ENCODE results near the gene MEA1.
A peak's percentile ranks its signal among the peaks of the same experiment; 100 is the strongest.

The MEA1 gene

DNA sequence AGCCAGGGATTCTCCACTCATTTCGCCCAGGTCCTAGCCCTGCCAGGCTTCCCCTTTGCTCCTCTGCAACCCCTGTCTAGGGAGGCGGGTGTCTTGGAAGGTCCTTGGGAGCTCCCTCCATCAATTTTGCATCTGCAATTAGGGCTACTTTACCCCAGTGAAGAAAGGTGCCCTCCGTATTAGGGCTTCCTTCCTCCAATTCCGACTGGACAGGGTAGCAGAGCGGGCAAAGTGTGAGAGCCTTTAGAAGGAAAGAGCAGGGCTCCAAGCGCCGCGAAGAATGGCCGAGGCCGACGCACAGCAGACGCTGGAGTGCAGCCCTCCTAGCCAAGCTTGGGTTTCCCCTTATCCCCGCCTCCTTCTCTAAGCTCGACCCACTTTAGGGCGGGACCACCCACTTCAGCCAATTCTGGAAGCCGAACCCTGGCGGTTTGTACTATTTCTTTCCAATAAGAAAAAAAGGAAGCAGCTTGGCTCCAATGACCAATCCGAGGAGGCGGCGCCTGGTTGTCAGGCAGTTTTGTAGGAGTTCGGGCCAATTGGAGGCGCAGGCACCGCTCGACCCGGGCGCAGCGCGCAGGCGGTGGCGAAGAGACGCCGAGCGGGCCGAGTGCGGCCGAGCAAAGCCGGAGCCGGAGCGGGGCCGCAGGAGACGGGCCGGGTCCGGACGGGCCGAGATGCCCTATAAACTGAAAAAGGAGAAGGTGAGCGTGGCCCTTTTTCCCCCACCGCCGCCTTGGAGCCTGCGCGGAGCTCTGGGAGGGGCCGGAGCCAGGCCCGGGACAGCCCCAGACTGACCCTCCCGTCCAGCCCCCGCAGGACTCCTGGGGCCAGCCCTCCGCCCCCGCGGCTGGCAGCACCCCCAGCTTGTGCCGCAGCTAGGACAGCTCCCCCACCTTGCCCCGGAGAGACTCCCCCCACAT is 29.5 kb downstream of the MEA1 start, which contains the start of gene PPP2R5D:
PPP2R5D (plus strand) TSS at position 570 of the 923 bp plus-strand sequence; CDS start at position 678, 108 bp downstream.
- Histone ChIP-seq H2AFZ (ENCODE audit: low read length) (peak within 1 kb of the TSS; percentile 94), H3K9me3 (replicated peaks in 1 of 2; ENCODE audit: control insufficient read depth in 2 of 2, insufficient read depth in 1 of 2, low read depth in 1 of 2, low read length in 2 of 2) (no peaks in the 10 kb centered on the region), H3K79me1 (ENCODE audit: low read depth, low read length) (peaks cover 3% of the 10 kb centered on the region), H3K9ac (ENCODE audit: low read depth, low read length, poor library complexity) (peak within 1 kb of the TSS; percentile 85), H3K18ac (ENCODE audit: low read length) (peak within 1 kb of the TSS; percentile 95), H3K27me3 (ENCODE audit: control insufficient read depth in 3 of 3, insufficient read depth in 3 of 3, low read depth in 1 of 3, low read length in 3 of 3) (no peaks in the 10 kb centered on the region), H4K91ac (ENCODE audit: low read depth, low read length, poor library complexity) (no peak within 1 kb of the TSS), H4K8ac (ENCODE audit: low read depth, low read length) (no peak within 1 kb of the TSS), H3K4ac (ENCODE audit: low read length) (no peak within 1 kb of the TSS), H3K4me2 (ENCODE audit: insufficient read depth, low read length, poor library complexity, severe bottlenecking) (peak within 1 kb of the TSS; percentile 73), H2BK12ac (ENCODE audit: low read length) (no peak within 1 kb of the TSS), H2AK5ac (ENCODE audit: low read depth, low read length) (peak within 1 kb of the TSS; percentile 67), H2BK120ac (ENCODE audit: low read depth, low read length) (no peak within 1 kb of the TSS), H2BK5ac (ENCODE audit: low read length) (peak within 1 kb of the TSS; percentile 1), H3K4me1 (ENCODE audit: control insufficient read depth in 2 of 2, insufficient read depth in 1 of 2, low read depth in 1 of 2, low read length in 2 of 2) (peaks cover 8% of the 10 kb centered on the region in 2 donors), H3K23ac (ENCODE audit: low read depth, low read length, poor library complexity) (peak within 1 kb of the TSS; percentile 66), H3K14ac (ENCODE audit: low read length) (peak within 1 kb of the TSS; percentile 65), H3K4me3 (ENCODE audit: low read length in 2 of 2) (peak within 1 kb of the TSS; percentile 64 to 91), H2BK15ac (ENCODE audit: low read length) (no peak within 1 kb of the TSS), H3K36me3 (replicated peaks in 1 of 2; ENCODE audit: control insufficient read depth in 2 of 2, insufficient read depth in 2 of 2, low read length in 2 of 2) (peaks cover 5 to 29% of the 10 kb centered on the region in 2 donors), H3K27ac (replicated peaks; ENCODE audit: low read length) (peak within 1 kb of the TSS; percentile 86)
- DNase-seq (ENCODE audit: low spot score), result peak; percentile 98
- WGBS, 2 donors (ENCODE audit: extremely low coverage in 2 of 2, insufficient read length in 2 of 2, insufficient replicate concordance in 1 of 2), result no CpG with 5 or more reads among the region's 59 CpGs

DNA sequence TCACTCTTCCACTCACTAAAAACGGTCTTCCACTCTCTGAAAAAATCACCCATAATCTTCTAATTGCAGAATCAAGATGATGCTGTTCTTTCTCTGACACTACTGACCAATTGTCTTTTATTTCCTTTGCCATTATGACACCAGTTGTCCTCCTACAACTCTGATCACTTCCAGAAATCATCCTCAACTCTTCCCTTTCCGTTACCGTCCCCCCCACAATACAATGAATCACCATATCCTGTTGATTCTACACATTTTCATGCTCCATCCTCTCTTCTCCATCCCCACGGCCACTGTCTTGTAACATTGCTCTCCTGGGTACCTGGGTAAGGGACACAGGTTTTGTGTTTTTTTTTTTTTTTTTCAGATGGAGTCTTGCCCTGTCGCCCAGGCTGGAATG is 31.9 kb downstream of the MEA1 start:
- Histone ChIP-seq H3K79me1 (ENCODE audit: low read depth, low read length) (peaks cover 5% of the 10 kb centered on the region), H3K27me3 (ENCODE audit: control insufficient read depth in 3 of 3, insufficient read depth in 3 of 3, low read depth in 1 of 3, low read length in 3 of 3) (no peaks in the 10 kb centered on the region), H3K4me2 (ENCODE audit: insufficient read depth, low read length, poor library complexity, severe bottlenecking) (no peak overlapping the region), H3K4ac (ENCODE audit: low read length) (no peak overlapping the region), H3K4me1 (ENCODE audit: control insufficient read depth in 2 of 2, insufficient read depth in 1 of 2, low read depth in 1 of 2, low read length in 2 of 2) (peaks cover 9 to 12% of the 10 kb centered on the region in 2 donors), H3K9ac (ENCODE audit: low read depth, low read length, poor library complexity) (no peak overlapping the region), H3K23ac (ENCODE audit: low read depth, low read length, poor library complexity) (no peak overlapping the region), H2AK5ac (ENCODE audit: low read depth, low read length) (no peak overlapping the region), H2BK120ac (ENCODE audit: low read depth, low read length) (no peak overlapping the region), H2BK5ac (ENCODE audit: low read length) (no peak overlapping the region), H3K9me3 (replicated peaks in 1 of 2; ENCODE audit: control insufficient read depth in 2 of 2, insufficient read depth in 1 of 2, low read depth in 1 of 2, low read length in 2 of 2) (no peaks in the 10 kb centered on the region), H4K91ac (ENCODE audit: low read depth, low read length, poor library complexity) (no peak overlapping the region), H2AFZ (ENCODE audit: low read length) (no peak overlapping the region), H3K27ac (replicated peaks; ENCODE audit: low read length) (no peak overlapping the region), H3K36me3 (replicated peaks in 1 of 2; ENCODE audit: control insufficient read depth in 2 of 2, insufficient read depth in 2 of 2, low read length in 2 of 2) (peaks cover 0 to 5% of the 10 kb centered on the region in 2 donors), H3K4me3 (ENCODE audit: low read length in 2 of 2) (no peak overlapping the region), H3K14ac (ENCODE audit: low read length) (no peak overlapping the region), H4K8ac (ENCODE audit: low read depth, low read length) (no peak overlapping the region), H2BK15ac (ENCODE audit: low read length) (no peak overlapping the region), H2BK12ac (ENCODE audit: low read length) (no peak overlapping the region), H3K18ac (ENCODE audit: low read length) (no peak overlapping the region)
- no peak for DNase-seq (ENCODE audit: low spot score)
- WGBS, 2 donors (ENCODE audit: extremely low coverage in 2 of 2, insufficient read length in 2 of 2, insufficient replicate concordance in 1 of 2), result 100% methylated on average over 2 of the region's 5 CpGs; no CpG with 5 or more reads in 1 of the 2 donors

DNA sequence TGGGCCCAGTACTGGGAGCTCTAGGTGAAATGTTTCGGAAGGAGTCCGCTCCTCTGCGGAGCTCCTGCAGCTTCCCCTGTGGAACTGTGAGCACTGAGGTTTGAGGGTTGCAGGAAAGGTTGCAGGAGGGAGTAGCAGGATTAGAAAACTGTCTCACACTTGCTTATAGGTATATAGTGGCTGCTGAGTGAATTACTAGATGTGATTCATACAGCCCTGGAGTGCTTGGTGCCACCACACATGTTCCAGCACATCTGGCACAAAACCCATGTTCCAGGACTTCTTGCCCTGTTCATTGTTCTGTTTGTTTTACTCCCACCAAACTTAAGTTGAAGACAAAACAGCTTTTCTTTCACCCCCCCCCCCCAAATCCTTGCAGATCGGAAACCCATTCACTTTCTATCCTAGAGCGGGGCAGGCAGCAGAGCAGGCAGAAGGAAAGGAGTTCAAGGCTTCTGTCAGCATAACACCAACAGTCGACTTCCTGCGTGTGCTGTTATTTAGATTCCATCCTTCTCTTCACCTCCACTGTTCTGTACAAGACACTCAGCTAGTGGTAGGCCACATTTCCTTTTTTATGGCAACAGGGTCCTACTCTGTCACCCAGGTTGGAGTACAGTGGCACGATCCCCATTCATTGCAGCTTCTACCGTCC is 34.1 kb downstream of the MEA1 start:
- Histone ChIP-seq H3K18ac (ENCODE audit: low read length) (no peak overlapping the region), H2BK5ac (ENCODE audit: low read length) (no peak overlapping the region), H3K79me1 (ENCODE audit: low read depth, low read length) (peaks cover 2% of the 10 kb centered on the region), H3K4me2 (ENCODE audit: insufficient read depth, low read length, poor library complexity, severe bottlenecking) (peak overlapping the region; percentile 96), H3K23ac (ENCODE audit: low read depth, low read length, poor library complexity) (no peak overlapping the region), H3K4me1 (ENCODE audit: control insufficient read depth in 2 of 2, insufficient read depth in 1 of 2, low read depth in 1 of 2, low read length in 2 of 2) (peaks cover 5 to 8% of the 10 kb centered on the region in 2 donors), H2BK120ac (ENCODE audit: low read depth, low read length) (no peak overlapping the region), H3K36me3 (replicated peaks in 1 of 2; ENCODE audit: control insufficient read depth in 2 of 2, insufficient read depth in 2 of 2, low read length in 2 of 2) (no peaks in the 10 kb centered on the region), H4K91ac (ENCODE audit: low read depth, low read length, poor library complexity) (no peak overlapping the region), H3K14ac (ENCODE audit: low read length) (no peak overlapping the region), H3K9ac (ENCODE audit: low read depth, low read length, poor library complexity) (no peak overlapping the region), H2BK12ac (ENCODE audit: low read length) (no peak overlapping the region), H3K27ac (replicated peaks; ENCODE audit: low read length) (no peak overlapping the region), H2AFZ (ENCODE audit: low read length) (peak overlapping the region; percentile 81), H3K4ac (ENCODE audit: low read length) (no peak overlapping the region), H3K27me3 (ENCODE audit: control insufficient read depth in 3 of 3, insufficient read depth in 3 of 3, low read depth in 1 of 3, low read length in 3 of 3) (no peaks in the 10 kb centered on the region), H4K8ac (ENCODE audit: low read depth, low read length) (no peak overlapping the region), H3K9me3 (replicated peaks in 1 of 2; ENCODE audit: control insufficient read depth in 2 of 2, insufficient read depth in 1 of 2, low read depth in 1 of 2, low read length in 2 of 2) (peaks cover 0 to under 1% of the 10 kb centered on the region in 2 donors), H2AK5ac (ENCODE audit: low read depth, low read length) (no peak overlapping the region), H3K4me3 (ENCODE audit: low read length in 2 of 2) (peak overlapping the region; percentile 59 to 88), H2BK15ac (ENCODE audit: low read length) (no peak overlapping the region)
- DNase-seq (ENCODE audit: low spot score), result no peak
- WGBS, 2 donors (ENCODE audit: extremely low coverage in 2 of 2, insufficient read length in 2 of 2, insufficient replicate concordance in 1 of 2), result no CpG with 5 or more reads among the region's 9 CpGs

Data from neuronal stem cell (in vitro differentiated cells).